Lower leg skin (tissue), 3 donors: ENCODE data around the gene ST6GALNAC2.

Experiments used
- CTCF ChIP-seq, 3 donors: fragments of 450-650 bp; IDR thresholded peaks; one replicate each; pipeline ENCODE4 v1.5.1; 2016; ENCODE audit warnings: antibody characterized with exemption in 3 of 3, mild to moderate bottlenecking in 3 of 3, moderate library complexity in 2 of 3
- POLR2A ChIP-seq, 2 donors: fragments of 450-650 bp; IDR thresholded peaks; one replicate each; pipeline ENCODE4 v1.6.1; 2016 to 2017; ENCODE audit warnings: antibody characterized with exemption in 2 of 2, mild to moderate bottlenecking in 1 of 2, moderate library complexity in 1 of 2

- no peak for TF ChIP-seq CTCF (IDR thresholded peaks at IDR 0.05)
- TF ChIP-seq POLR2A (IDR thresholded peaks at IDR 0.05), result no peak
These were observed 1.3 kb upstream of the ST6GALNAC2 start for GRCh38 chr17:76586741-76587487.
